Endothelial cell of umbilical vein (primary cell): ENCODE results near the gene KRT79. TPM values are rescaled to one million over a fixed set of nuclear protein-coding genes. Genes with fewer than 3 reads are reported as not detected.

Source experiments
- BruUV-seq: library from RNA; stranded (reverse); fragments of 400-500 nt; replicated peaks from 2 replicates; lab custom pipeline; 2021; lab: Mats Ljungman, UMichigan
- CTCF ChIA-PET: fragments of 300-600, 350-600 bp; sonication (Branson Sonifier 250); formaldehyde crosslinking; loops from one replicate; lab custom pipeline; 2021; ENCODE audit warnings: antibody characterized with exemption, inconsistent platforms; lab: Charles Lee
- POLR2A ChIA-PET: fragments of 300-600, 350-600 bp; sonication (Branson Sonifier 250); formaldehyde crosslinking; loops from one replicate; lab custom pipeline; 2021; ENCODE audit warnings: antibody characterized with exemption, inconsistent platforms; lab: Charles Lee
- DNase-seq: peaks from one replicate; pipeline ENCODE4 v3.0.0-alpha.2; 2011; ENCODE audit warnings: low read depth, low spot score
- FAIRE-seq: peaks from 2 replicates; lab custom pipeline; 2011; peaks lifted over from hg19 to GRCh38; lab: Jason Lieb, UNC
- H2AFZ ChIP-seq: 2 replicates; pipeline ENCODE4 v1.6.0; 2012; ENCODE audit warnings: low read depth, low read length, control low read depth, inconsistent platforms
- H3K27ac ChIP-seq: 2 replicates; pipeline ENCODE4 v1.5.1; 2011; ENCODE audit warnings: low read depth, mild to moderate bottlenecking, control low read depth, low read length, moderate library complexity; ENCODE audit not compliant: insufficient read depth
- H3K27me3 ChIP-seq, 2 experiments: 2 replicates each; pipeline versions ENCODE4 v1.6.0 to v1.6.1; 2011; ENCODE audit warnings: low read length in 2 of 2, mixed read lengths in 1 of 2; ENCODE audit not compliant: control insufficient read depth in 2 of 2, insufficient read depth in 2 of 2
- H3K36me3 ChIP-seq, 2 experiments: 2 replicates in 1 of 2; 3 replicates in 1 of 2; pipeline ENCODE4 v1.5.1; 2011; ENCODE audit warnings: low read length in 2 of 2, mild to moderate bottlenecking in 1 of 2, moderate library complexity in 1 of 2; ENCODE audit not compliant: control insufficient read depth in 2 of 2, insufficient read depth in 2 of 2; ENCODE audit errors: extremely low read depth in 1 of 2
- H3K4me1 ChIP-seq: 3 replicates; pipeline ENCODE4 v1.5.1; 2011; ENCODE audit warnings: mild to moderate bottlenecking, low read length; ENCODE audit not compliant: control insufficient read depth, insufficient read depth; ENCODE audit errors: extremely low read depth
- H3K4me2 ChIP-seq: 2 replicates; pipeline ENCODE4 v1.6.1; 2011; ENCODE audit warnings: low read length, control low read depth, mixed read lengths; ENCODE audit not compliant: insufficient read depth
- H3K4me3 ChIP-seq, 3 experiments: fragments of 200-600 bp in 1 of 3; sonication (generic), shearing (Covaris generic) in 1 of 3; replicated peaks in 1 of 3; 2 replicates each; pipeline ENCODE4 v1.5.1; 2011 to 2016; ENCODE audit warnings: control low read depth in 3 of 3, low read length in 3 of 3, mild to moderate bottlenecking in 2 of 3, inconsistent platforms in 1 of 3, low read depth in 1 of 3, moderate library complexity in 1 of 3; ENCODE audit not compliant: insufficient read depth in 1 of 3
- H3K79me2 ChIP-seq: 2 replicates; pipeline ENCODE4 v1.6.0; 2012; ENCODE audit warnings: low read length, inconsistent platforms; ENCODE audit not compliant: control insufficient read depth, insufficient read depth
- H3K9ac ChIP-seq: replicated peaks from 2 replicates; pipeline ENCODE3; 2011; ENCODE audit warnings: low read length, control low read depth; ENCODE audit not compliant: insufficient read depth; ENCODE audit errors: extremely low read depth
- H3K9me1 ChIP-seq: replicated peaks from 3 replicates; pipeline ENCODE4 v1.6.0; 2011; ENCODE audit warnings: mild to moderate bottlenecking, low read length; ENCODE audit not compliant: control insufficient read depth, insufficient read depth; ENCODE audit errors: extremely low read depth
- H3K9me3 ChIP-seq: replicated peaks from 2 replicates; pipeline ENCODE4 v1.5.1; 2012; ENCODE audit warnings: low read length, inconsistent platforms; ENCODE audit not compliant: control insufficient read depth, insufficient read depth
- H4K20me1 ChIP-seq: replicated peaks from 2 replicates; pipeline ENCODE3; 2011; ENCODE audit warnings: mild to moderate bottlenecking, low read length; ENCODE audit not compliant: control insufficient read depth, insufficient read depth; ENCODE audit errors: extremely low read depth
- CTCF ChIP-seq, 2 donors: IDR thresholded peaks; 1 replicate in 1 of 2; 2 replicates in 1 of 2; pipeline ENCODE4 v1.5.1; 2011; ENCODE audit warnings: low read length in 2 of 2, mild to moderate bottlenecking in 2 of 2, moderate library complexity in 2 of 2, control low read depth in 1 of 2, inconsistent platforms in 1 of 2, low read depth in 1 of 2; ENCODE audit not compliant: insufficient read depth in 1 of 2; ENCODE audit errors: extremely low read depth in 1 of 2
- EZH2 ChIP-seq: IDR thresholded peaks from 2 replicates; pipeline ENCODE4 v1.6.1; 2012; ENCODE audit warnings: borderline replicate concordance, low read depth, mild to moderate bottlenecking, moderate library complexity, low read length, inconsistent platforms; ENCODE audit not compliant: severe bottlenecking
- FOS ChIP-seq: IDR thresholded peaks from 2 replicates; pipeline ENCODE4 v1.6.1; 2011; ENCODE audit warnings: mild to moderate bottlenecking, low read length, moderate library complexity, borderline replicate concordance; ENCODE audit not compliant: insufficient read depth
- GATA2 ChIP-seq: IDR thresholded peaks from 2 replicates; pipeline ENCODE4 v1.7.0; 2011; ENCODE audit warnings: low read depth, mild to moderate bottlenecking, moderate library complexity, mixed read lengths, low read length; ENCODE audit not compliant: insufficient read length, insufficient read depth
- JUN ChIP-seq: IDR thresholded peaks from 2 replicates; pipeline ENCODE4 v1.6.1; 2011; ENCODE audit warnings: borderline replicate concordance, low read depth; ENCODE audit not compliant: insufficient read length, insufficient read depth
- MAX ChIP-seq: IDR thresholded peaks from 2 replicates; pipeline ENCODE4 v1.6.1; 2011; ENCODE audit not compliant: insufficient read depth, insufficient read length
- MYC ChIP-seq: IDR thresholded peaks from one replicate; pipeline ENCODE4 v1.6.1; 2011; ENCODE audit warnings: mild to moderate bottlenecking, low read depth, low read length
- POLR2A ChIP-seq: IDR thresholded peaks from 2 replicates; pipeline ENCODE4 v1.6.1; 2012; ENCODE audit warnings: low read depth, mild to moderate bottlenecking, control low read depth, low read length
- POLR2AphosphoS5 ChIP-seq: IDR thresholded peaks from 2 replicates; pipeline ENCODE4 v1.6.1; 2012; ENCODE audit warnings: low read depth, mild to moderate bottlenecking, control low read depth, low read length, moderate library complexity; ENCODE audit not compliant: insufficient read depth
- dilution Hi-C: fragments of 300-500 bp; cut with MboI; formaldehyde crosslinking; loops from one replicate; pipeline ENCODE4 v1.15.0; 2019; ENCODE audit warnings: low sequenced_read_pairs; ENCODE audit not compliant: extremely low pct_ligation_motif_present
- intact Hi-C: fragments of 100-400 bp; cut with micrococcal nuclease; formaldehyde crosslinking; loops from one replicate; pipeline ENCODE4 v1.10.0; 2022
- polyA plus RNA-seq, 4 experiments: library from polyadenylated mRNA; depleted of rRNA in 3 of 4; stranded (reverse) in 3 of 4; unstranded in 1 of 4; fragments of >200 nt; gene quantifications; 2 replicates each; pipeline versions ENCODE4 v1.2.1 to v1.2.3, GENCODE V29; 2011 to 2012; ENCODE audit warnings: missing spikeins in 1 of 4
- total RNA-seq: library from RNA; stranded (reverse); gene quantifications from 2 replicates; pipeline ENCODE4 v1.2.3, GENCODE V29; 2021

KRT79 gene
- total and polyA plus RNA-seq, 2 donors (not counting 3 experiments of a cell fraction or from before 2014, with no cell fraction given): not detected

- DNase-seq: no peak
- CTCF ChIA-PET: no interaction called here
- no peak overlapping the region for H3K4me2 ChIP-seq
- H3K79me2 ChIP-seq: no peaks in the 10 kb centered on the region
- H3K27me3 ChIP-seq: no peaks in the 10 kb centered on the region
- H4K20me1 ChIP-seq: no peaks in the 10 kb centered on the region
- dilution Hi-C loops: no loop called here
- H3K4me3 ChIP-seq: no peak overlapping the region
- no peaks in the 10 kb centered on the region for H3K36me3 ChIP-seq
- TF ChIP-seq MAX: no peak
- TF ChIP-seq POLR2AphosphoS5: no peak
- TF ChIP-seq MYC: no peak
- intact Hi-C loops: no loop called here
- no peaks in the 10 kb centered on the region for H3K9me3 ChIP-seq
- no peak overlapping the region for H3K27ac ChIP-seq
- no peak for FAIRE-seq
- no TSS peak for BruUV-seq
- no peak overlapping the region for H3K9ac ChIP-seq
- POLR2A ChIA-PET: no interaction called here
- H2AFZ ChIP-seq: no peak overlapping the region
- no peaks in the 10 kb centered on the region for H3K4me1 ChIP-seq
- H3K9me1 ChIP-seq: no peaks in the 10 kb centered on the region
These were observed 20.8 kb downstream of the KRT79 start for GRCh38 chr12:52813203-52813819.

GRCh38 chr12:52812749-52813148, 21.4 kb downstream of the KRT79 start:
- TF ChIP-seq FOS (no peak), POLR2A (no peak), POLR2AphosphoS5 (no peak), MYC (no peak), CTCF (IDR thresholded peaks at IDR 0.05; ENCODE audit: extremely low read depth in 1 of 2, insufficient read depth in 1 of 2, low read depth in 1 of 2, low read length in 2 of 2) (no peak), EZH2 (no peak), JUN (no peak), MAX (no peak), GATA2 (no peak)
- dilution Hi-C loops: no loop called here
- no peak overlapping the region for H3K9ac ChIP-seq
- no peaks in the 10 kb centered on the region for H3K4me1 ChIP-seq
- intact Hi-C loops: no loop called here
- H3K4me3 ChIP-seq: no peak overlapping the region
- no peaks in the 10 kb centered on the region for H3K36me3 ChIP-seq
- no peak for DNase-seq
- no peak overlapping the region for H3K4me2 ChIP-seq
- FAIRE-seq: no peak
- POLR2A ChIA-PET: no interaction called here
- H3K9me1 ChIP-seq: no peaks in the 10 kb centered on the region
- H4K20me1 ChIP-seq: no peaks in the 10 kb centered on the region
- H3K27me3 ChIP-seq: no peaks in the 10 kb centered on the region
- H3K27ac ChIP-seq: no peak overlapping the region
- no peaks in the 10 kb centered on the region for H3K9me3 ChIP-seq
- H2AFZ ChIP-seq: no peak overlapping the region
- no peaks in the 10 kb centered on the region for H3K79me2 ChIP-seq
- CTCF ChIA-PET: no interaction called here
- no TSS peak for BruUV-seq
